Upper lobe of left lung (tissue), 4 donors: Measurements from ENCODE around the gene DOCK1.

Experiments used
- CTCF ChIP-seq, 6 experiments: fragments of 450-650 bp in 4 of 6; fragments of 200-600 bp in 2 of 6; sonication (generic) in 2 of 6; IDR thresholded peaks; one replicate each; pipeline ENCODE4 v1.5.1; 2016 to 2019; ENCODE audit warnings: antibody characterized with exemption in 6 of 6
- EP300 ChIP-seq, 4 donors: sonication (generic); formaldehyde crosslinking; IDR thresholded peaks; one replicate each; pipeline ENCODE4 v1.5.1; 2017; ENCODE audit warnings: antibody characterized with exemption in 4 of 4, control low read depth in 2 of 4
- POLR2A ChIP-seq, 4 donors: fragments of 450-650 bp; IDR thresholded peaks; one replicate each; pipeline ENCODE4 v1.5.1; 2016 to 2017; ENCODE audit warnings: antibody characterized with exemption in 4 of 4, mild to moderate bottlenecking in 2 of 4
- POLR2AphosphoS5 ChIP-seq, 2 donors: sonication (generic); formaldehyde crosslinking; IDR thresholded peaks; one replicate each; pipeline ENCODE4 v1.5.1; 2017; ENCODE audit warnings: antibody characterized with exemption in 2 of 2

GRCh38 chr10:127210936-127211466, 305.8 kb downstream of the DOCK1 start:
- TF ChIP-seq CTCF (IDR thresholded peaks at IDR 0.05): no peak
- TF ChIP-seq EP300 (IDR thresholded peaks at IDR 0.05): no peak
- TF ChIP-seq POLR2AphosphoS5 (IDR thresholded peaks at IDR 0.05): no peak
- no peak for TF ChIP-seq POLR2A (IDR thresholded peaks at IDR 0.05)
